ENCODE data around the gene CPEB4.

GRCh38 chr5:173988554-173989431 lies 100.6 kb downstream of the CPEB4 start, which contains the start of gene C5orf47:
- TF ChIP-seq CTCF (IDR thresholded peaks at IDR 0.05) (no peak), EZH2 (IDR thresholded peaks at IDR 0.05; ENCODE audit: borderline replicate concordance, insufficient read depth, low read depth, low read length, poor library complexity, severe bottlenecking) (no peak)

All from B cell (primary cell).